Stimulated activated memory B cell treated with anti-CD40 and anti-IgM and Interleukin-4, amounts not matched to agents 10 μg/mL and 1 μg/mL and 100 μg/mL, for 72 hours (primary cell): ENCODE measurements around the gene LIMK2.

Source experiments
- ATAC-seq: fragments of 150-1000 bp; cut with Tn5 transposase; 2 replicates; pipeline ENCODE4 v1.10.0; 2021
- H3K27ac Mint-ChIP-seq: one replicate; pipeline ENCODE4 v1.8.0; 2022; ENCODE audit warnings: mild to moderate bottlenecking, mixed read lengths
- H3K27me3 Mint-ChIP-seq: one replicate; pipeline ENCODE4 v1.8.0; 2022; ENCODE audit warnings: mixed read lengths
- H3K36me3 Mint-ChIP-seq: one replicate; pipeline ENCODE4 v1.8.0; 2022; ENCODE audit warnings: mixed read lengths
- H3K4me1 Mint-ChIP-seq: one replicate; pipeline ENCODE4 v1.8.0; 2022; ENCODE audit warnings: mixed read lengths
- H3K4me3 Mint-ChIP-seq: one replicate; pipeline ENCODE4 v1.8.0; 2022; ENCODE audit warnings: mild to moderate bottlenecking, moderate library complexity, mixed read lengths
- H3K9me3 Mint-ChIP-seq: one replicate; pipeline ENCODE4 v1.8.0; 2022; ENCODE audit warnings: mixed read lengths

Gene LIMK2

GRCh38 chr22:31246687-31247086, 34.6 kb downstream of the LIMK2 start:
- Mint-ChIP-seq H3K27ac (no peak overlapping the region), H3K36me3 (peaks cover 16% of the 10 kb centered on the region), H3K27me3 (no peaks in the 10 kb centered on the region), H3K4me1 (no peaks in the 10 kb centered on the region), H3K9me3 (no peaks in the 10 kb centered on the region), H3K4me3 (no peak overlapping the region)
- no peak for ATAC-seq

GRCh38 chr22:31247726-31248125, 35.6 kb downstream of the LIMK2 start:
- no peaks in the 10 kb centered on the region for H3K27me3 Mint-ChIP-seq
- H3K4me1 Mint-ChIP-seq, result no peaks in the 10 kb centered on the region
- no peaks in the 10 kb centered on the region for H3K9me3 Mint-ChIP-seq
- no peak overlapping the region for H3K4me3 Mint-ChIP-seq
- H3K27ac Mint-ChIP-seq, result no peak overlapping the region
- no peak for ATAC-seq
- peaks cover 7% of the 10 kb centered on the region for H3K36me3 Mint-ChIP-seq

- H3K4me1 Mint-ChIP-seq, result no peaks in the 10 kb centered on the region
- ATAC-seq, result no peak
- no peaks in the 10 kb centered on the region for H3K9me3 Mint-ChIP-seq
- no peak overlapping the region for H3K4me3 Mint-ChIP-seq
- H3K27me3 Mint-ChIP-seq, result no peaks in the 10 kb centered on the region
- peaks cover 2% of the 10 kb centered on the region for H3K36me3 Mint-ChIP-seq
- no peak overlapping the region for H3K27ac Mint-ChIP-seq
Observed at GRCh38 chr22:31248138-31248745, 36.1 kb downstream of the LIMK2 start.

- H3K9me3 Mint-ChIP-seq, result no peaks in the 10 kb centered on the region
- ATAC-seq, result no peak
- peaks cover 3% of the 10 kb centered on the region for H3K4me1 Mint-ChIP-seq
- no peaks in the 10 kb centered on the region for H3K36me3 Mint-ChIP-seq
- H3K27me3 Mint-ChIP-seq, result no peaks in the 10 kb centered on the region
- H3K27ac Mint-ChIP-seq, result no peak overlapping the region
- H3K4me3 Mint-ChIP-seq, result no peak overlapping the region
Observed at GRCh38 chr22:31248965-31249958, 37.2 kb downstream of the LIMK2 start.

GRCh38 chr22:31250740-31251600, 38.9 kb downstream of the LIMK2 start:
- Mint-ChIP-seq H3K9me3 (no peaks in the 10 kb centered on the region), H3K27ac (no peak overlapping the region), H3K4me1 (peaks cover 17% of the 10 kb centered on the region), H3K36me3 (no peaks in the 10 kb centered on the region), H3K27me3 (no peaks in the 10 kb centered on the region), H3K4me3 (no peak overlapping the region)
- ATAC-seq, result no peak

- peaks cover 17% of the 10 kb centered on the region for H3K4me1 Mint-ChIP-seq
Observed at GRCh38 chr22:31253949-31254348, 41.9 kb downstream of the LIMK2 start.

GRCh38 chr22:31259798-31260473, 47.8 kb downstream of the LIMK2 start:
- H3K4me3 Mint-ChIP-seq, result no peak overlapping the region
- no peaks in the 10 kb centered on the region for H3K9me3 Mint-ChIP-seq
- H3K36me3 Mint-ChIP-seq, result peaks cover 45% of the 10 kb centered on the region
- no peak overlapping the region for H3K27ac Mint-ChIP-seq
- no peak for ATAC-seq
- H3K27me3 Mint-ChIP-seq, result no peaks in the 10 kb centered on the region
- H3K4me1 Mint-ChIP-seq, result peaks cover 7% of the 10 kb centered on the region

More at GRCh38 chr22:31253949-31254348, 41.9 kb downstream of the LIMK2 start:
- peaks cover 9% of the 10 kb centered on the region for H3K36me3 Mint-ChIP-seq
- H3K9me3 Mint-ChIP-seq, result no peaks in the 10 kb centered on the region
- no peak overlapping the region for H3K27ac Mint-ChIP-seq
- no peaks in the 10 kb centered on the region for H3K27me3 Mint-ChIP-seq
- ATAC-seq, result no peak
- H3K4me3 Mint-ChIP-seq, result no peak overlapping the region

- no peak for ATAC-seq
- Mint-ChIP-seq H3K4me1 (peaks cover 2% of the 10 kb centered on the region), H3K36me3 (peaks cover 45% of the 10 kb centered on the region), H3K9me3 (no peaks in the 10 kb centered on the region), H3K4me3 (no peak overlapping the region), H3K27ac (no peak overlapping the region), H3K27me3 (no peaks in the 10 kb centered on the region)
Observed at GRCh38 chr22:31260474-31260856, 48.4 kb downstream of the LIMK2 start.

- H3K4me3 Mint-ChIP-seq, result no peak overlapping the region
- no peaks in the 10 kb centered on the region for H3K27me3 Mint-ChIP-seq
- no peaks in the 10 kb centered on the region for H3K9me3 Mint-ChIP-seq
- H3K36me3 Mint-ChIP-seq, result peaks cover 60% of the 10 kb centered on the region
- ATAC-seq, result no peak
- H3K4me1 Mint-ChIP-seq, result no peaks in the 10 kb centered on the region
- H3K27ac Mint-ChIP-seq, result no peak overlapping the region
Observed at GRCh38 chr22:31262312-31263133, 50.4 kb downstream of the LIMK2 start.

- H3K36me3 Mint-ChIP-seq, result peaks cover 64% of the 10 kb centered on the region
- no peak overlapping the region for H3K4me3 Mint-ChIP-seq
- H3K4me1 Mint-ChIP-seq, result no peaks in the 10 kb centered on the region
- no peaks in the 10 kb centered on the region for H3K27me3 Mint-ChIP-seq
- H3K9me3 Mint-ChIP-seq, result no peaks in the 10 kb centered on the region
- H3K27ac Mint-ChIP-seq, result no peak overlapping the region
- ATAC-seq, result no peak
Observed at GRCh38 chr22:31263896-31264640, 52.0 kb downstream of the LIMK2 start.

GRCh38 chr22:31268281-31268680, 56.2 kb downstream of the LIMK2 start:
- H3K9me3 Mint-ChIP-seq, result no peaks in the 10 kb centered on the region
- H3K4me3 Mint-ChIP-seq, result no peak overlapping the region
- peak overlapping the region; percentile 6 for H3K27ac Mint-ChIP-seq
- no peak for ATAC-seq
- H3K36me3 Mint-ChIP-seq, result peaks cover 48% of the 10 kb centered on the region
- no peaks in the 10 kb centered on the region for H3K27me3 Mint-ChIP-seq
- H3K4me1 Mint-ChIP-seq, result no peaks in the 10 kb centered on the region

GRCh38 chr22:31269892-31270579, 57.9 kb downstream of the LIMK2 start:
- Mint-ChIP-seq H3K4me3 (no peak overlapping the region), H3K27me3 (no peaks in the 10 kb centered on the region), H3K36me3 (peaks cover 49% of the 10 kb centered on the region), H3K4me1 (no peaks in the 10 kb centered on the region), H3K9me3 (no peaks in the 10 kb centered on the region), H3K27ac (peak overlapping the region; percentile 48)
- no peak for ATAC-seq

- H3K9me3 Mint-ChIP-seq, result no peaks in the 10 kb centered on the region
- H3K27me3 Mint-ChIP-seq, result no peaks in the 10 kb centered on the region
- H3K4me1 Mint-ChIP-seq, result no peaks in the 10 kb centered on the region
- peaks cover 48% of the 10 kb centered on the region for H3K36me3 Mint-ChIP-seq
- no peak overlapping the region for H3K4me3 Mint-ChIP-seq
- no peak for ATAC-seq
- peak overlapping the region; percentile 48 for H3K27ac Mint-ChIP-seq
Observed at GRCh38 chr22:31271026-31271425, 58.9 kb downstream of the LIMK2 start.
